ENCODE results near the gene NUDT8.

DNA sequence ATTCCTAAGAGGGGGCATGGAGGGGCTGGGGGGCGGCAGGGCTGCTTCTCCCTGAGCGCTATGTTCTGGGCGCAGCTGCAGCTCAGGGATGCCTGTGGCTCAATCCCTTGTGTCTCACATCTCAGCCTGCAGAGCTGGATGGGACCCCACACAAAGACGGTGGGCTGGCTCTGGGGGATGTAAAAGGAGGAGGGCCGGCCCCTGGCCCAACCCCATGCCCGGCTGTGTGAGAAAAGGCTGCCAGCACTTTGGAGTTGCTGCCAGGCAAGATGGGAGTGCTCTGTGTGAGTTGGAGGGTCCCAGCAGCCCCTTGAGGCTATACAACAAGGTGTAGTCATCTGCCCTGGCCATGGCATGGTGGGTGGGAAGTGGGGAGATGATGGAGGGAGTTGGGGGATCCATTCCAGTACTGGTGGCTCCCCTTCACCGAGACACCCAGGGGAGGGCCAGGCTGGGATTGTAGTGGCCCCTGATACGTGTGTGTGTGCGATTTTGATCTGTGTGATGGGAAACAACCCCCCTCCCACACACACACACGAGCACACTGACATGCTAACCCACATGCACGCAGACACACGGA, 11.1 kb upstream of the NUDT8 start:
- TF ChIP-seq POLR2A (IDR thresholded peaks at IDR 0.05) (no peak), POLR2AphosphoS5 (IDR thresholded peaks at IDR 0.05) (no peak)
- TF ChIP-seq, protein P1, sequence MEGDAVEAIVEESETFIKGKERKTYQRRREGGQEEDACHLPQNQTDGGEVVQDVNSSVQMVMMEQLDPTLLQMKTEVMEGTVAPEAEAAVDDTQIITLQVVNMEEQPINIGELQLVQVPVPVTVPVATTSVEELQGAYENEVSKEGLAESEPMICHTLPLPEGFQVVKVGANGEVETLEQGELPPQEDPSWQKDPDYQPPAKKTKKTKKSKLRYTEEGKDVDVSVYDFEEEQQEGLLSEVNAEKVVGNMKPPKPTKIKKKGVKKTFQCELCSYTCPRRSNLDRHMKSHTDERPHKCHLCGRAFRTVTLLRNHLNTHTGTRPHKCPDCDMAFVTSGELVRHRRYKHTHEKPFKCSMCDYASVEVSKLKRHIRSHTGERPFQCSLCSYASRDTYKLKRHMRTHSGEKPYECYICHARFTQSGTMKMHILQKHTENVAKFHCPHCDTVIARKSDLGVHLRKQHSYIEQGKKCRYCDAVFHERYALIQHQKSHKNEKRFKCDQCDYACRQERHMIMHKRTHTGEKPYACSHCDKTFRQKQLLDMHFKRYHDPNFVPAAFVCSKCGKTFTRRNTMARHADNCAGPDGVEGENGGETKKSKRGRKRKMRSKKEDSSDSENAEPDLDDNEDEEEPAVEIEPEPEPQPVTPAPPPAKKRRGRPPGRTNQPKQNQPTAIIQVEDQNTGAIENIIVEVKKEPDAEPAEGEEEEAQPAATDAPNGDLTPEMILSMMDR (IDR thresholded peaks at IDR 0.05) = no peak

Measured in breast epithelium (tissue), 3 donors.